Colonic mucosa (tissue), 4 donors: Measurements from ENCODE around the gene OMP. TPM values are rescaled to one million over a fixed set of nuclear protein-coding genes. Genes with fewer than 3 reads are reported as not detected.

Experiments
- DNase-seq: peaks from one replicate; pipeline ENCODE4 v3.0.0-alpha.2; 2020
- H3K27ac ChIP-seq: fragments of 200-600 bp; one replicate; pipeline ENCODE4 v1.8.0; 2021
- H3K27me3 ChIP-seq: fragments of 200-600 bp; one replicate; pipeline ENCODE4 v1.8.0; 2021
- H3K36me3 ChIP-seq: fragments of 200-600 bp; one replicate; pipeline ENCODE4 v1.8.0; 2021
- H3K4me1 ChIP-seq: fragments of 200-600 bp; one replicate; pipeline ENCODE4 v1.8.0; 2021; ENCODE audit warnings: mild to moderate bottlenecking
- H3K4me3 ChIP-seq: fragments of 200-600 bp; one replicate; pipeline ENCODE4 v1.8.0; 2021
- H3K9ac ChIP-seq, 2 donors: one replicate each; pipeline ENCODE4 v1.7.0; 2013; ENCODE audit warnings: control low read depth in 2 of 2, low read depth in 2 of 2, low read length in 2 of 2
- H3K9me3 ChIP-seq: fragments of 200-600 bp; one replicate; pipeline ENCODE4 v1.8.0; 2021
- CTCF ChIP-seq: fragments of 200-600 bp; IDR thresholded peaks from one replicate; pipeline ENCODE4 v1.8.0; 2022; ENCODE audit warnings: antibody characterized with exemption, mild to moderate bottlenecking
- intact Hi-C: fragments of 100-400 bp; cut with DNase I; formaldehyde crosslinking; loops from one replicate; pipeline ENCODE4 v1.14.1; 2022
- total RNA-seq, 2 donors: library from RNA; stranded (reverse); fragmentation: NEBNext Ultra II Directional in 1 of 2; extraction: Animal tissue kit (Norgen Biotek cat#: 25700) in 1 of 2; gene quantifications; one replicate each; pipeline ENCODE4 v1.2.1, GENCODE V29; 2021
- donor health status: healthy.
- donor health status: DM: no; HTN: no; CAD: no.
- donor health status: DM: no; HTN: no; CAD: no.

Gene OMP
- total RNA-seq, 2 donors from 2014 or later, result 7.5 to 16.8 TPM

DNA sequence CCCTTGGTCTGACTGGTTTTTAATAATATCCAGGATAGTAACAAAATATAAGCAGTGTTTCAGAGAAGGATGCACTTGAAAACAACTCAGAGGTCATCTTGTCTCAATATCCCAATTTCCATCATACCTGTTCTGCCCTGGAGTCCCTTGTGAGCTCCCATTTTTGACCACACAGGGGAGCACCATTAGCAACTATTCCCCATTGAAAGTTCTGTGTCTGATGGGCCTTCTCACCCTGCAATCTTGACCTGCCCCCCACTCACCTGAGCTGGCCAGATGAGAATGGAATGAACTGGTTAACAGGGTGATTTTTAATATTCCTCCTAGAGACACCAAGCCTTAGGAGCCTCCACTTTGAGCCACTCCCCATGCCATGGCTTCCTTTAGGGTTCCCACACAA lies 39.7 kb upstream of the OMP start:
- H3K4me3 ChIP-seq, result no peak overlapping the region
- H3K9ac ChIP-seq, result peak overlapping the region in 1 of 2 donors; percentile 77
- intact Hi-C loops, result no loop called here
- H3K27me3 ChIP-seq, result no peaks in the 10 kb centered on the region
- H3K4me1 ChIP-seq, result peaks cover 12% of the 10 kb centered on the region
- H3K9me3 ChIP-seq, result no peaks in the 10 kb centered on the region
- no peaks in the 10 kb centered on the region for H3K36me3 ChIP-seq
- H3K27ac ChIP-seq, result peak overlapping the region; percentile 69
- TF ChIP-seq CTCF, result no peak
- peak; percentile 38 for DNase-seq

GRCh38 chr11:77063407-77063806 lies 39.2 kb upstream of the OMP start:
- intact Hi-C loops, result no loop called here
- H3K27ac ChIP-seq, result peak overlapping the region; percentile 69
- no peak overlapping the region for H3K4me3 ChIP-seq
- H3K9me3 ChIP-seq, result no peaks in the 10 kb centered on the region
- no peaks in the 10 kb centered on the region for H3K36me3 ChIP-seq
- peaks cover 12% of the 10 kb centered on the region for H3K4me1 ChIP-seq
- H3K27me3 ChIP-seq, result no peaks in the 10 kb centered on the region
- peak; percentile 50 for DNase-seq
- TF ChIP-seq CTCF, result no peak
- peak overlapping the region in 1 of 2 donors; percentile 77 for H3K9ac ChIP-seq

DNA sequence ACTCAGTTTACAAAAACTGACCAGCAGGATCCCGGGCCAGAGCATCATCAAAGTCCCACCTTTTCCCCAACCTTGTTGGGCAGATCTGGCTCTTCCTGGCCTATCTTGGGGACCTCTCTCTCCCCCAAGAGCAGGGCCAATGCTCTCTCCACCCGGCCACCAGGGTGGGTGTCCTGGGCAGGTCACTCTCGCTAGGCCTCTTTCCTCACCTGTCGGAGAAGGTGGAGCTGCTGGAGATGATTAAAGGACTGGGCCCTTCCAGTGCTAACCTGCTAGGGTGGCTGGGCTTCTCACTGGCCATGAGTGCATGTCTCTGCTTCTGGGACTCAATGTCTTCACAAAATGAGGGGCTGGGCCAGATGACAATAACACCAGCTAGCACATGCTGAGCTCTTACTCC lies 38.8 kb upstream of the OMP start:
- no peaks in the 10 kb centered on the region for H3K27me3 ChIP-seq
- H3K27ac ChIP-seq, result peak overlapping the region; percentile 69
- no peak for DNase-seq
- no peaks in the 10 kb centered on the region for H3K9me3 ChIP-seq
- TF ChIP-seq CTCF, result no peak
- intact Hi-C loops, result no loop called here
- peak overlapping the region in 1 of 2 donors; percentile 77 for H3K9ac ChIP-seq
- H3K4me1 ChIP-seq, result peaks cover 12% of the 10 kb centered on the region
- no peaks in the 10 kb centered on the region for H3K36me3 ChIP-seq
- no peak overlapping the region for H3K4me3 ChIP-seq

GRCh38 chr11:77064648-77065217 lies 37.9 kb upstream of the OMP start:
- Histone ChIP-seq H3K4me3 (no peak overlapping the region), H3K9ac (peak overlapping the region in 1 of 2 donors; percentile 89), H3K27me3 (no peaks in the 10 kb centered on the region), H3K4me1 (peaks cover 15% of the 10 kb centered on the region), H3K27ac (no peak overlapping the region), H3K9me3 (no peaks in the 10 kb centered on the region), H3K36me3 (no peaks in the 10 kb centered on the region)
- no peak for TF ChIP-seq CTCF
- intact Hi-C loops, result no loop called here
- no peak for DNase-seq

- H3K4me3 ChIP-seq, result peak overlapping the region; percentile 53
- peaks cover 19% of the 10 kb centered on the region for H3K4me1 ChIP-seq
- intact Hi-C loops, result no loop called here
These were observed 36.8 kb upstream of the OMP start for GRCh38 chr11:77065878-77066228.

More at GRCh38 chr11:77065878-77066228, 36.8 kb upstream of the OMP start:
- no peak for TF ChIP-seq CTCF
- DNase-seq, result peak; percentile 74
- Histone ChIP-seq H3K36me3 (no peaks in the 10 kb centered on the region), H3K9ac (peak overlapping the region; percentile 89 to 90), H3K27ac (peak overlapping the region; percentile 86), H3K9me3 (no peaks in the 10 kb centered on the region), H3K27me3 (no peaks in the 10 kb centered on the region)
